HG02884 (cell line): Measurements from ENCODE around the gene MYLK.

Source experiments
- ATAC-seq: cut with Tn5 transposase; IDR thresholded peaks from one replicate; pipeline ENCODE4 v1.9.1; 2021; ENCODE audit warnings: mild to moderate bottlenecking, moderate library complexity; ENCODE audit not compliant: unreplicated experiment

Gene MYLK

GRCh38 chr3:123795471-123796251 is 88.5 kb downstream of the MYLK start:
- ATAC-seq = no peak

DNA sequence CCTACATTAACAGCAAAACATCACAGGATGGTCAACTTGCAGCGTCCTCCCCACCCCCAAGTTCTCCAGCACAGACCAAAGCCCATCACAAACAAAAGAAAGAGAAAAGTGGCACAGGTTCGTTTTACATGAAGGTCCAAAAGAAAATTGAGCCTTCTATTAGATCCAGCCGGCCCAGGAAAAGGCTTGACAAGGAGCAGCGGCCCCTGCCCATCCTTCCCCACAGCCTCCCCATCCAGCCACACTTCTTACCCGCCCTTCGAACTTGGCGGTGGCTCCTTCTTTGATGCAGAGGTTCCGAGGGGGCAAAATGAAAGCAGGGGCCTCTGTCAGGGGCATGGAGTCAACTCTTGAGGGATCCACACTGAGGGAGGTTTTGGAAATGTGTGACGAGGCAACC is 90.7 kb downstream of the MYLK start:
- no peak for ATAC-seq

DNA sequence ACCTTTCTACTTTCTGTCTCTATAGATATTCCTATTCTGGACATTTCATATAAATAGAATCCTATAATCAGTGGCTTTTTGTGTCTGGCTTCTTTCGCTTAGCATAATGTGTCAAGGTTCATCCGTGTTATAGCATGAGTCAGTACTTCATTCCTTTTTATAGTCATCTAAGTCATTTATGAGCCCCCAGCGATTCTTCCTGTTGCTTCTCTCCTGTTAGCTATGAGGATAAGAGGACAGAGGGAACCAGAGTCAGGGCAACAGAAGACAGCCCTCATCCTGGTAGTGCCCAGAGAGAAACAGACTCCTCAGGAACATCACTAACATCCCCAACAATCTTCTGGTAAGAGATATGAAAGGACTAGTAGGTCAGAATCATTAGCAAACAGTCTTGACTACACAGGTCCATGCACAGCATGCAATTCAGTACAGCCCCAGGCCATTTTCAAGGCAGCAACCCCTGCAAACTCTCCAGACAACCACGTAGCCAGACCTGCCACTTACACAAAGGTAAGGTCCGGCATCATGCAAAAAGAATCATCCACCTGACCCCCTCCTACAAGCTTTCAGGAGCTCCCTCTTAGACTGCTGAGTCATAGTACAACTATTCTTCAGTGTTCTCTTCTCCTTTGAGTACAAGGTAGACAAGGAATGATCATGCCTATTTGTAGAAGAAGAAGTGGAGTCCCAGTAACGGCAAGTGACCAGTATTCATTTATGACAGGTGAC is 91.5 kb downstream of the MYLK start:
- no peak for ATAC-seq

GRCh38 chr3:123791898-123792297 is 92.2 kb downstream of the MYLK start:
- no peak for ATAC-seq

DNA sequence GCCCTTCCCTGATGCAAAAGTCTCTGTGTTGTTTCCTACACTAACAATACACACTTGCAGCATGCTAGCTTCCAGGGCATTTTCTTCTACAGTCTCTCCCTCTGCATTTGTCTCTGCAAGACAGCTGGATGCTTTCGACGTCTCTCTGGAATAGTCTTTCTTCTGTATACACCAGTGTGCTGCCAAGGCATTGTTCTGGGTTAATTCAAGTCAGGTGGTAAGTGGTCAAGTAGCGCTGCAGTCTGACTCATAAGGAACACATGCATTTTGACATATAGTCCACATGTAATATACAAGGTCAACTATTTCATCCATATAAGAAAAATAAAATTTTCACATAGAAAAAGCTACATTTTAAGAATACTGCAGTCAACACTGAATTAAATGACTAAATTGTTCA is 92.7 kb downstream of the MYLK start:
- ATAC-seq = no peak

GRCh38 chr3:123791073-123791370 is 93.1 kb downstream of the MYLK start:
- ATAC-seq = no peak

DNA sequence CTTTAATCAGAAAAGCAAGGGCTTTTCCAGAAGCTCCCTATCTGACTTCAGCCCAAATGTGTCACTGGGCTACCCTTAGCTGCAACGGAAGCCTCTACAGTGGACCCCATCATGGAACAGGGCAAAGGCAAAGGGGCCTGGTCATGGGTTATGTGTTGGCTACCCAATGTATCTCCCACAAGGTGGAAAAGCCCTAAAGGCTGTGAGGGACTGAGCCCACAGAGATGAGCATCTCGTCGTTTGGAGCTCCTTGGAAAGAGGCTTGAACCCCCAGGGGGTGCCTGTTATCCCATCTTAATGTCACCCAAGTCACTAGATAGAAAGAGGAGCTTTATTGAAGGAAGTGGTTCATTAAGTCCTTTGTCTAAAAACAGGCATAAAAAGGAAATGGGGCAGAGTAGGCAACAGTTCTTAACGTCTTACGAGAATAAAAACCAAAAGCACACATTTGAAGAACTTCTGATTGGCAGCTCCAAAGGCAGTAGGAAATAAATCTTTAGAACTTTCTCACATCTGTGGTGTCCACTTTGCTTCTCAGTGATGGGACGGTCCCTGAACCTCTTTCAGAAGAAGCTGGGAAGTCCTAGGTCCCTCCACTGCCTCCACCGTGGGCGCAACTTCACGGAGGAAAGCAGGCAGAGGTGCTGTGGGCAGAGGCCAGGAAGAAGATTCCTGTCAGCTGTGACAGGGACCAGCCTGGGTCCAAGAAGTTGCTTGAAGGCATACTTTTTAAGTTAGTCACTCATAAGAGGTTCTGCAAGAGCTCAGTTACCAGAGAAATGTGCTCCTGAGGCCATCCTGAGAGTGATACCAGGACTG is 93.7 kb downstream of the MYLK start:
- ATAC-seq = no peak

GRCh38 chr3:123789760-123790159 is 94.4 kb downstream of the MYLK start:
- ATAC-seq = no peak

DNA sequence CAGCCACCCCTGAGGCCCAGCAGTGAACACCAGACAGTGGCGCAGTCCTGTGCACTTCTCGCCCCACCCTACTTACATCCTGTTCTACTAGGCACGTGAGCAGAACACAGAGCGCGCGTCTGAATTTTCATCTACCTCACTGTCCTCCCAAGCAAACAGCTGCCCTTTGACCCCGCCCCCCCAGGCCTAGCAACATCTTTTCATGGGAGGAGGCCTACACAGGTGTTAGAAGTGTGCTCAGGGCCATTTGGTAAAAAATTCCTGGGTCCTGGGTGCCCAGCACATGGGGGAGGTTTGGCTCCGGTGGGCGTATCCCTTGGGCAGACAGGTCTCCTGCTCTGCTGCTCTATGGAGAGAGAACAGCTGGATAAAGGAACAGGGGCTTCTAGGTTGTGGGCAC is 95.0 kb downstream of the MYLK start:
- ATAC-seq = no peak

DNA sequence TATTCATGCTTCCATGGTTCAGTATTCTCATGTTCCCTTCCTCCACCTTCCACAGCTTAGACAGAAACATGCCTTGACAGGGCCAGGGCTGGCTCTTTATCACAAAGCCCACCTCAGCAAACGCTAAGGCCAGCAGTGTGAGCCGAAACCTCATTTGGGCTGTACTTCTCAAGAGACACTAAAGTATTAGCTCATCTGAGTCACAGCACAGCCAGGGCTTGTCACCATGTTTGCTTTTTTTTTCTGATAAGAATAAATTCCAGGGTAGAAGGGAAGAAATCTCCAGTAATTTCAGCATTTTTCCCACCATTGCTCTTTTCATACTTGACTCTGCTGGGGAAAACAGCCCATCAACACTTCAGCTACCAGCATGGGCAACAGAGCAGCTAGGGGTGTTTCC is 95.4 kb downstream of the MYLK start:
- no peak for ATAC-seq

DNA sequence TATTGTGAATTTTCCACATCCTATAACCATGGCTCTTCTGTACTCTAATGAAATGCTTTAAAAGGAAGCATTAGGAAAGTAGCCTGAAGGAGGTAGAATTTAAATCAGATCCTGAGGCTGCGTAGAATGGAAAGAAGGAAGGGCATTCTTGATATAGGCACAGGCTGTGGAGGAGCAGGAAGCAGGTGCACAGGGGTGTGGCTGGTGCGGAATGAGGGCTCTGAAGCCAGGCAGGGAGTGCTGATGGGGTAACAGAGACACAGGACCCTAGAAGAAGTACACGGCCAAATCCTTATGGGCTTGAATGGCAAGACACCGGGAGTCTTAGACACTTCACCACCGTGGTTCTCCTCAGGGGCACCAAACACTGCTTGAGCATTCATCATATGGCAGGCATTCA is 97.0 kb downstream of the MYLK start:
- ATAC-seq = no peak

DNA sequence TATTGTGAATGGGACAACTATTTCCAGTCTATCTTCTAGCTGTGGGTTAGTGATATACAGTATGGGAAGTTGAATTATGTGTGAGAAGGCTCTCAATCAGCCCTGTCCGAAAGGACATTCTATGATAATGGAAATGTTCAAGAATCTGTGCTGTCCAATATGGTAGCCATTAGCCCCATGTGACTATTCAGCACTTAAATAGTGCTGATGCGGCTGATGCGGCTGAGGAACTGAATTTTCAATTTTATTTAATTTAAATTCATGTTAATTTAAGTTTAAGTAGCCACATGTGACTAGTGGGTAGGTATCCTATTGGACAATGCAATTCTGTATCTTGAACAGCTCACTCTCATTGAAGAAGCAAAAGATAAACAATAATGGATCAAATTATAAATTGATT is 98.5 kb downstream of the MYLK start:
- ATAC-seq = no peak

DNA sequence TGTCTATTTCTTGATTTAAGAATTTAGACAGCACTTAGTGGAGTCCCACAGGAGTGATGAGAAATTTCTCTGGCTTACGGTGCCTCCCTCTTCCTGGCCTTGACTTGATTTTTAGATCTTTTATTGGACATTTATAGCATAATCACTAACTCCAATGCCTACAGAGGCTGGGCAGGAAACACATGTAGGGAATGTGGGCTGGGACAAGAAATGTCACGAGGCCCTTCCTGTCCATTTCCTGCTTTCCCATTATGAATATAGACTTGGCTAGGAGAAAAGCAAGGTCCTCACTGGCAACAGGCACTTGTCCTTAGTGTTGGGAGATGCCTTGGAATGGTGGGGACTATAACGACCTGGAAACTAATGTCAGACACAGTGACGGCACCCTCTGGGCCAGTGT is 100.3 kb downstream of the MYLK start:
- no peak for ATAC-seq

- ATAC-seq = no peak
Measured at GRCh38 chr3:123783050-123783689, 101.0 kb downstream of the MYLK start.

GRCh38 chr3:123782488-123782887 is 101.6 kb downstream of the MYLK start:
- ATAC-seq = no peak

- no peak for ATAC-seq
Measured at GRCh38 chr3:123781571-123782275, 102.4 kb downstream of the MYLK start.

DNA sequence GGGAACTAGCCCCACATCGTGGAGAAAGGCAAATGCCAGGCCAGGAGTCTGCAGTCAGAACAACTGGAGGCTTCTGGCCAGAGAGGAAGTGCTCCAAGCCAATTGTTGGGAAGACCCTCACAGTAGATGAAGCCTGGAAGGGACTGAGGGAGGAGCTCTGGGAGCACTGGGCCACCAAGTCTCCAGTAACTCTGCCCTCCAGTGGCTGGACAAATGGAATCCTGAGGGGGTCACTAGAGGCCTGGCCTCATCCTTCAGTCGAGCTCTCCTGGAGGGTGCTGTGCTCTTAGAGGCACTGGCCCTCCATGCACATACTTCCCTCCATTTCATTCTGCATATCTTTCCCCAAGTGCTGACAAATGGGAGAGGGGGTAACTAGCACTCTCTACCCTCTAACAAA is 103.0 kb downstream of the MYLK start:
- ATAC-seq = no peak

GRCh38 chr3:123780656-123781055 is 103.5 kb downstream of the MYLK start:
- no peak for ATAC-seq

DNA sequence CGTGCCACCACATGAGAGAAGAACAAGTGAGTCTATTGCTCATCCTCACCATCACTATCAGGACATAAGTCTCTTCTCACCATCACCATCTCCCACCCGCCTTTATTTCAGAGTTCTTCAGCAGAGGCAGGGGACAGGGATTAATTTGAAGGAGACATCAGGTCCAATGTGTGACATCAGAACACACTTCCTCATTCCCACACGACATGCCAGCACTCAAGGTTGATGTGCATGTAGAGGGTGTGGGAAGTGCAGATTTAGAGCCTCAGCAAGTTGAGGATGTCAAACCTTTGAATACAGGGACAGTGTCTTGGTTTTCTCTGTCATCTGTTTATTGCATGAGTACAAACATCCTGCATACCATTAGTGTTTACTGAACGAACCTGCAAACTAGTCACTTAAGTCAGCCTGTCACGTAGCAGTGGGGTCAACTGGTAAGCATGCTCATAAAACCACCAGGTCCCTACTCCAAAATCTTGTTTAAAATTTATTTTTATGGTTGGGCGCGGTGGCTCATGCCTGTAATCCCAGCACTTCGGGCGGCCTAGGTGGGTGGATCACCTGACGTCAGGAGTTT is 104.4 kb downstream of the MYLK start:
- ATAC-seq = no peak

DNA sequence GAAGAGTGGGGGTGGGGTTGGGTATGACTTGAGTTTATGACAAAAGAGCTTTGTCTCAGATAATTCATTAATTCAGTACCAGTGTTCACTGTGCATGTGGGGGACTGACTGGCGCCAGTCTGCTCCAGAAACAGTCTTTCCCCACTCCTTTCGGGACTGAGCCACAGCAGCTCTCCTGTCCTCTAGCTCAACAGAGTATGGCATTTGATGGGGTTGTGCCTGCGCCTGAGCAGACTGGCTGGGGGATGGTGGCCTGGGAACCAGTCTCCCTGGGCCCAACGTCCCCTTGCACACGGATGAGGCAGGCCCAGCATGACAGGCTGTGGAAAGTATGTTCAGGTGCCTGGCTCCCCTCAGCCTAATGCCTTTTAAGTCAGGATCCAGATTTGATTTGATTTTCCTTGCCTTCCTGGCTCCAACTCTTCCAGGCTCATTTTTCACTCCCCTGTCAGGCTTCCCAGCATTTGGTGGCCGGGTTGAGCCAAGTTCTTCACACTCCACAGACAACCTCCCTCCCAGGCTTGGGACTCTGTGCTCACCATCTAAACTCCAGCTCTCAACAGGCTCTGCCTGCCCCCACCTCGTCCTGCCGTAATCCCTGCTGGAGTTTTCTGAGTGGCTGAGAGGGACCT is 105.0 kb downstream of the MYLK start:
- ATAC-seq = no peak
